Measurements from ENCODE around the gene UCP1. TPM values are rescaled to one million over a fixed set of nuclear protein-coding genes. Genes with fewer than 3 reads are reported as not detected.
"Not testable (repeated sequence)": the region's sequence is repeated elsewhere in the genome, so short reads cannot be mapped to it uniquely, and the experiment has no call there.

Gene UCP1
- total RNA-seq, 2 donors from 2014 or later: not detected

DNA sequence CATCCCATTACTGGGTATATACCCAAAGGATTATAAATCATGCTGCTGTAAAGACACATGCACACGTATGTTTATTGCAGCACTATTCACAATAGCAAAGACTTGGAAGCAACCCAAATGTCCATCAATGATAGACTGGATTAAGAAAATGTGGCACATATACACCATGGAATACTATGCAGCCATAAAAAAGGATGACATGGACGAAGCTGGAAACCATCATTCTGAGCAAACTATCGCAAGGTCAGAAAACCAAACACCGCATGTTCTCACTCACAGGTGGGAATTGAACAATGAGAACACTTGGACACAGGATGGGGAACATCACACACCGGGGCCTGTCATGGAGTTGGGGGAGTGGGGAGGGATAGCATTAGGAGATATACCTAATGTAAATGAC lies 55.0 kb downstream of the UCP1 start:
- not testable (repeated sequence) for H3K4me1 Mint-ChIP-seq (ENCODE audit: low read depth in 2 of 2); ATAC-seq; H3K36me3 Mint-ChIP-seq; H3K27ac Mint-ChIP-seq; H3K9me3 Mint-ChIP-seq; DNase-seq (ENCODE audit: low spot score); H3K4me3 Mint-ChIP-seq
- H3K27me3 Mint-ChIP-seq: peaks cover 39 to 48% of the 10 kb centered on the region in 2 donors

Other genes with a start within 250 kb of the UCP1 start
- gene SCOC, start 195.3 kb downstream of the UCP1 start, total RNA-seq: 10 to 100 TPM; 22.0 to 29.5 TPM
- under 1 TPM in 1 of 2 donors, not detected in 1; 0.26 TPM for gene CLGN, start 141.3 kb downstream of the UCP1 start, total RNA-seq
- not detected for gene MGAT4D, start 70.7 kb downstream of the UCP1 start, total RNA-seq
- gene ELMOD2, start 44.8 kb downstream of the UCP1 start, total RNA-seq: 10 to 100 TPM; 13.1 to 18.6 TPM
- under 1 TPM; 0.05 to 0.33 TPM for gene TBC1D9, start 187.4 kb upstream of the UCP1 start, total RNA-seq

All from natural killer cell treated with Interleukin-12 subunit alpha and Interleukin-12 subunit beta and Interleukin-15 and Interleukin-18, amount 100 ng/mL, for 72 hours (primary cell).